K562 (cell line): ENCODE measurements around the gene DHDDS. TPM values are rescaled to one million over a fixed set of nuclear protein-coding genes. Genes with fewer than 3 reads are reported as not detected.

Source experiments
- ARNT ChIP-seq, 2 experiments: fragments of 450-650 bp; IDR thresholded peaks; 2 replicates each; pipeline ENCODE4 v1.6.1; 2016; ENCODE audit warnings: mild to moderate bottlenecking in 1 of 2
- BRD9 ChIP-seq: fragments of 450-650 bp; IDR thresholded peaks from 2 replicates; pipeline ENCODE4 v1.6.1; 2018; ENCODE audit warnings: low read depth; ENCODE audit not compliant: partially characterized antibody
- CBX2 ChIP-seq: fragments of 200-600 bp; sonication (generic); IDR thresholded peaks from one replicate; pipeline ENCODE4 v1.6.1; 2012; ENCODE audit warnings: mild to moderate bottlenecking, low read length, inconsistent platforms; ENCODE audit not compliant: insufficient read depth, poor library complexity, severe bottlenecking
- CTBP1 ChIP-seq: fragments of 450-650 bp; IDR thresholded peaks from 2 replicates; pipeline ENCODE4 v1.6.1; 2016; ENCODE audit warnings: borderline replicate concordance
- DIDO1 ChIP-seq: fragments of 450-650 bp; IDR thresholded peaks from 2 replicates; pipeline ENCODE4 v1.6.1; 2016; ENCODE audit warnings: low read depth, missing biosample characterization, missing genetic modification characterization
- E2F5 ChIP-seq: sonication (generic); formaldehyde crosslinking; IDR thresholded peaks from 2 replicates; pipeline ENCODE4 v1.8.0; 2022; ENCODE audit warnings: mild to moderate bottlenecking, missing genetic modification reagents
- EWSR1 ChIP-seq: fragments of 450-650 bp; IDR thresholded peaks from 2 replicates; pipeline ENCODE4 v1.6.1; 2018; ENCODE audit warnings: borderline replicate concordance, mild to moderate bottlenecking, low read depth, moderate library complexity; ENCODE audit not compliant: partially characterized antibody
- GATAD2B ChIP-seq: fragments of 450-650 bp; IDR thresholded peaks from 2 replicates; pipeline ENCODE4 v1.6.1; 2017; ENCODE audit warnings: mild to moderate bottlenecking, borderline replicate concordance
- HOXB6 ChIP-seq: fragments of 250-450 bp; sonication (Bioruptor Pico); IDR thresholded peaks from 2 replicates; pipeline ENCODE4 v1.5.1; 2022; ENCODE audit warnings: mild to moderate bottlenecking, borderline replicate concordance
- RAD21 ChIP-seq, 2 experiments: fragments of 250-450 bp in 1 of 2; fragments of 450-650 bp in 1 of 2; sonication (Bioruptor Pico) in 1 of 2; formaldehyde crosslinking in 1 of 2; IDR thresholded peaks in 1 of 2; conservative IDR thresholded peaks in 1 of 2; 2 replicates each; pipeline versions ENCODE4 v1.4.0 to v1.8.0; 2020 to 2022; ENCODE audit warnings: mild to moderate bottlenecking in 2 of 2, moderate library complexity in 1 of 2
- SRSF1 ChIP-seq: fragments of 200-400 bp; formaldehyde crosslinking; IDR thresholded peaks from 2 replicates; pipeline ENCODE4 v1.6.1; 2017; ENCODE audit warnings: mild to moderate bottlenecking, low read depth, low read length, moderate library complexity
- TCF7 ChIP-seq: sonication (generic); IDR thresholded peaks from 2 replicates; pipeline ENCODE4 v1.6.1; 2016; ENCODE audit warnings: antibody characterized with exemption, borderline replicate concordance
- ZFP1 ChIP-seq: fragments of 450-650 bp; formaldehyde crosslinking; IDR thresholded peaks from 2 replicates; pipeline ENCODE4 v1.4.0; 2020; ENCODE audit warnings: mild to moderate bottlenecking, mixed read lengths
- ZNF124 ChIP-seq: sonication (generic); formaldehyde crosslinking; IDR thresholded peaks from 2 replicates; pipeline ENCODE4 v1.8.1; 2022; ENCODE audit warnings: missing genetic modification reagents
- ZNF41 ChIP-seq: fragments of 250-450 bp; sonication (Bioruptor Pico); conservative IDR thresholded peaks from 2 replicates; pipeline ENCODE4 v1.4.0; 2020; ENCODE audit warnings: mild to moderate bottlenecking
- ZNF584 ChIP-seq: fragments of 200-800 bp; sonication (Bioruptor generic); IDR thresholded peaks from 2 replicates; pipeline ENCODE4 v1.6.1; 2016; ENCODE audit warnings: low read depth, mild to moderate bottlenecking, missing genetic modification characterization, missing compliant biosample characterization
- ZNF609 ChIP-seq: sonication (generic); formaldehyde crosslinking; IDR thresholded peaks from 2 replicates; pipeline ENCODE4 v1.8.1; 2023; ENCODE audit warnings: missing genetic modification reagents, mild to moderate bottlenecking, borderline replicate concordance
- ZNF644 ChIP-seq: fragments of 200-800 bp; sonication (Bioruptor generic); IDR thresholded peaks from 2 replicates; pipeline ENCODE4 v1.6.1; 2016; ENCODE audit warnings: low read depth, missing genetic modification characterization, missing compliant biosample characterization
- polyA plus RNA-seq, 8 experiments: library from polyadenylated mRNA; depleted of rRNA in 4 of 8; stranded (reverse) in 5 of 8; unstranded in 3 of 8; fragments of >200 nt; fragmentation: Nextera tagmentation in 2 of 8; fragmentation: Illumina TruSeq in 1 of 8; extraction: Ambion mirVana in 2 of 8; extraction: Trizol in 1 of 8; gene quantifications; 2 replicates each; pipeline versions ENCODE4 v1.2.1 to v1.2.3, GENCODE V29; 2011 to 2014; ENCODE audit warnings: inconsistent platforms in 1 of 8, missing spikeins in 1 of 8
- total RNA-seq, 7 experiments: library from RNA; depleted of rRNA in 6 of 7; stranded (reverse); fragments of >200 nt in 6 of 7; fragmentation: Illumina TruSeq in 2 of 7; extraction: Trizol in 2 of 7; gene quantifications; 2 replicates each; pipeline versions ENCODE4 v1.2.1 to v1.2.3, GENCODE V29; 2011 to 2021; ENCODE audit warnings: low replicate concordance in 1 of 7

Gene DHDDS
- total and polyA plus RNA-seq, 9 of the 15 experiments (the other 6 are each of a cell fraction or from before 2014, with no cell fraction given) = 33.3 to 55.0 (median 44.3) TPM

GRCh38 chr1:26472320-26472900, 40.3 kb downstream of the DHDDS start, which contains the start of gene HMGN2 (continued):
- no peak for TF ChIP-seq ZNF609
- TF ChIP-seq TCF7 = no peak
- no peak for TF ChIP-seq EWSR1
- TF ChIP-seq GATAD2B = peak; percentile 55; the same call in 1 of the 2 replicates
- no peak for TF ChIP-seq BRD9
- no peak for TF ChIP-seq CBX2
- TF ChIP-seq ZNF644 (tag) = no peak
- peak; percentile 80; the same call in 1 of the 2 replicates for TF ChIP-seq ZNF584
- 0 out of 2 replicates have a peak, but pooled peaks have one; percentile 71 for TF ChIP-seq SRSF1
- peak; percentile 62; the same call in 1 of the 2 replicates for TF ChIP-seq ZNF124 (CRISPR knock-in tag)
- TF ChIP-seq ZNF41 (CRISPR knock-in tag) = no peak; the same call in 1 of the 2 replicates
- 0 out of 2 replicates have a peak, but pooled peaks have one; percentile 35 for TF ChIP-seq ZFP1
- peak; percentile 17; the same call in 1 of the 2 replicates for TF ChIP-seq E2F5 (CRISPR knock-in tag)
- TF ChIP-seq ARNT (IDR thresholded peaks at IDR 0.05) = no peak
- TF ChIP-seq CTBP1 = no peak
- TF ChIP-seq DIDO1 (tag) = no peak
- no peak for TF ChIP-seq RAD21 (CRISPR knock-in tag; conservative IDR thresholded peaks at IDR 0.05 in 1 of 2, IDR thresholded peaks at IDR 0.05 in 1 of 2)
- TF ChIP-seq HOXB6 (CRISPR knock-in tag) = no peak
